ENCODE measurements around the gene FLT1. TPM values are rescaled to one million over a fixed set of nuclear protein-coding genes. Genes with fewer than 3 reads are reported as not detected.

The FLT1 gene
- total RNA-seq, 1 donor from 2014 or later, result 0.81 TPM

GRCh38 chr13:28282451-28282850 is 212.5 kb downstream of the FLT1 start:
- H3K27ac Mint-ChIP-seq, result no peak overlapping the region
- H3K36me3 Mint-ChIP-seq (ENCODE audit: insufficient read depth), result peaks cover 15% of the 10 kb centered on the region
- H3K9me3 Mint-ChIP-seq (ENCODE audit: low read depth), result no peaks in the 10 kb centered on the region
- no peaks in the 10 kb centered on the region for H3K4me1 Mint-ChIP-seq (ENCODE audit: low read depth)
- no peak for TF ChIP-seq CTCF (IDR thresholded peaks at IDR 0.05; ENCODE audit: unreplicated experiment)
- H3K4me3 Mint-ChIP-seq (ENCODE audit: low read depth), result no peak overlapping the region
- no peaks in the 10 kb centered on the region for H3K27me3 Mint-ChIP-seq
- DNase-seq (ENCODE audit: low spot score, unreplicated experiment), result no peak

GRCh38 chr13:28273919-28274318 is 221.0 kb downstream of the FLT1 start:
- H3K36me3 Mint-ChIP-seq (ENCODE audit: insufficient read depth), result peaks cover 8% of the 10 kb centered on the region
- no peak overlapping the region for H3K27ac Mint-ChIP-seq
- H3K4me3 Mint-ChIP-seq (ENCODE audit: low read depth), result no peak overlapping the region

GRCh38 chr13:28271056-28271840 is 223.7 kb downstream of the FLT1 start:
- Mint-ChIP-seq H3K4me1 (ENCODE audit: low read depth) (no peaks in the 10 kb centered on the region), H3K36me3 (ENCODE audit: insufficient read depth) (peaks cover 12% of the 10 kb centered on the region), H3K9me3 (ENCODE audit: low read depth) (no peaks in the 10 kb centered on the region), H3K4me3 (ENCODE audit: low read depth) (no peak overlapping the region), H3K27me3 (no peaks in the 10 kb centered on the region), H3K27ac (no peak overlapping the region)
- no peak for TF ChIP-seq CTCF (IDR thresholded peaks at IDR 0.05; ENCODE audit: unreplicated experiment)
- no peak for DNase-seq (ENCODE audit: low spot score, unreplicated experiment)

More at GRCh38 chr13:28273919-28274318, 221.0 kb downstream of the FLT1 start:
- no peak for TF ChIP-seq CTCF (IDR thresholded peaks at IDR 0.05; ENCODE audit: unreplicated experiment)
- no peaks in the 10 kb centered on the region for H3K27me3 Mint-ChIP-seq
- no peak for DNase-seq (ENCODE audit: low spot score, unreplicated experiment)
- no peaks in the 10 kb centered on the region for H3K4me1 Mint-ChIP-seq (ENCODE audit: low read depth)
- no peaks in the 10 kb centered on the region for H3K9me3 Mint-ChIP-seq (ENCODE audit: low read depth)

GRCh38 chr13:28268800-28269223 is 226.1 kb downstream of the FLT1 start:
- Mint-ChIP-seq H3K27me3 (no peaks in the 10 kb centered on the region), H3K4me3 (ENCODE audit: low read depth) (no peak overlapping the region), H3K36me3 (ENCODE audit: insufficient read depth) (peaks cover 10% of the 10 kb centered on the region), H3K4me1 (ENCODE audit: low read depth) (no peaks in the 10 kb centered on the region), H3K27ac (no peak overlapping the region), H3K9me3 (ENCODE audit: low read depth) (no peaks in the 10 kb centered on the region)
- no peak for DNase-seq (ENCODE audit: low spot score, unreplicated experiment)
- no peak for TF ChIP-seq CTCF (IDR thresholded peaks at IDR 0.05; ENCODE audit: unreplicated experiment)

GRCh38 chr13:28267497-28267896 is 227.4 kb downstream of the FLT1 start:
- peaks cover 16% of the 10 kb centered on the region for H3K36me3 Mint-ChIP-seq (ENCODE audit: insufficient read depth)
- peaks cover 3% of the 10 kb centered on the region for H3K9me3 Mint-ChIP-seq (ENCODE audit: low read depth)
- no peak for DNase-seq (ENCODE audit: low spot score, unreplicated experiment)
- no peak for TF ChIP-seq CTCF (IDR thresholded peaks at IDR 0.05; ENCODE audit: unreplicated experiment)
- no peaks in the 10 kb centered on the region for H3K4me1 Mint-ChIP-seq (ENCODE audit: low read depth)
- H3K4me3 Mint-ChIP-seq (ENCODE audit: low read depth), result no peak overlapping the region
- H3K27ac Mint-ChIP-seq, result no peak overlapping the region
- no peaks in the 10 kb centered on the region for H3K27me3 Mint-ChIP-seq

Measured in progenitor cell of endocrine pancreas (in vitro differentiated cells).